ENCODE results near the gene SP6. TPM values are rescaled to one million over a fixed set of nuclear protein-coding genes. Genes with fewer than 3 reads are reported as not detected.

SP6 gene
- total and polyA plus RNA-seq, 2 of the 4 experiments (the other 2 are of a cell fraction), result under 0.01 to 0.31 TPM

DNA sequence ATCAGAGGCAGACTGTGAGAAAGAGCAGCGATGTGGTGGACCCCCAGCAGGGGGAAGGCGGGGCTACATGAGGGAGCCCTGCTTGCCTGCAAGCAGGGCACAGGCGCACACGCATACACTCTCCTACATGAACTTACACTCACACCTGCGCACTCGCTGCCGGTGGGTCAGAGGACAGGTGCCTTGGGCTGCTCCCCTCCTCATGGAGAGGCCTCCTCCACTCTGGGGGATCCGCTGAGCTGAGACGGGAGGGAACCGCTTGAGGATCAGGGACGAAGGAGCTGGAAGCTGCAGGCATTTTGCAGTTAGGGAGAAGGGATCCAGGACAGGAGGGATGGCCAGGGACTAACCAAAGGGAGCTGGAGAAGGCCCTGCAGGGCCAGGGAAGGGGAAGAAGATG is 43.5 kb downstream of the SP6 start:
- Histone ChIP-seq H4K8ac (ENCODE audit: low read depth in 2 of 2, low read length in 2 of 2) (no peak overlapping the region), H3K9me1 (ENCODE audit: insufficient read depth, low read length) (0 out of 2 replicates have a peak, but pooled peaks cover 2% of the 10 kb centered on the region), H3K27me3 (ENCODE audit: control insufficient read depth, insufficient read depth, low read length) (peaks cover 19% of the 10 kb centered on the region), H3K9ac (ENCODE audit: low read depth, low read length) (no peak overlapping the region), H4K20me1 (ENCODE audit: insufficient read depth, low read length) (peaks cover 32% of the 10 kb centered on the region), H2AK5ac (ENCODE audit: low read depth, low read length) (no peak overlapping the region), H2BK20ac (ENCODE audit: low read depth, low read length) (no peak overlapping the region), H3K9me3 (ENCODE audit: control insufficient read depth, insufficient read depth, low read length) (no peaks in the 10 kb centered on the region), H3K36me3 (ENCODE audit: control insufficient read depth, insufficient read depth, low read length) (peaks cover 30% of the 10 kb centered on the region), H3K4me1 (ENCODE audit: control insufficient read depth, insufficient read depth, low read length) (peaks cover 3% of the 10 kb centered on the region; the same call in 1 of the 2 replicates), H3K4me2 (ENCODE audit: low read depth, low read length) (no peak overlapping the region), H2AFZ (replicated peaks; ENCODE audit: low read length, poor library complexity) (no peak overlapping the region), H3K4me3 (ENCODE audit: insufficient read depth, low read depth, low read length) (no peak overlapping the region), H3K18ac (ENCODE audit: low read depth, low read length) (no peak overlapping the region), H2AK9ac (replicated peaks; ENCODE audit: low read depth, low read length, poor library complexity) (no peak overlapping the region), H2BK5ac (ENCODE audit: low read depth, low read length, poor library complexity, severe bottlenecking) (no peak overlapping the region), H2BK120ac (ENCODE audit: low read depth, low read length) (no peak overlapping the region), H3K56ac (ENCODE audit: extremely low read depth, insufficient read depth, low read length) (no peak overlapping the region), H2BK15ac (ENCODE audit: low read depth, low read length) (no peak overlapping the region), H3K79me1 (ENCODE audit: low read depth in 1 of 2, low read length in 2 of 2) (no peaks in the 10 kb centered on the region), H3K27ac (ENCODE audit: insufficient read depth, low read length) (no peak overlapping the region), H3K4ac (ENCODE audit: low read depth, low read length) (no peak overlapping the region), H4K5ac (ENCODE audit: low read depth, low read length) (no peak overlapping the region), H3K14ac (replicated peaks; ENCODE audit: low read depth, low read length) (no peak overlapping the region), H3K23ac (ENCODE audit: low read depth, low read length) (no peak overlapping the region), H4K91ac (ENCODE audit: insufficient read depth, low read depth, low read length) (no peak overlapping the region)
- intact Hi-C loops (cut with micrococcal nuclease), result no loop called here
- no TSS peak for BruUV-seq (replicated peaks)
- in situ Hi-C loops (cut with MboI; ENCODE audit: low sequenced_read_pairs), result no loop called here
- ChIA-PET CTCF (no interaction called here), POLR2A (ENCODE audit: unreplicated experiment) (no interaction called here)
- dilution Hi-C loops (cut with HindIII; ENCODE audit: low sequenced_read_pairs, unreplicated experiment), result no loop called here
- no peak for TF ChIP-seq FOS (IDR thresholded peaks at IDR 0.05; ENCODE audit: low read depth, low read length)
- TF ChIP-seq NFE2L2 (IDR thresholded peaks at IDR 0.05; ENCODE audit: low read depth, low read length), result no peak
- TF ChIP-seq, protein P1, sequence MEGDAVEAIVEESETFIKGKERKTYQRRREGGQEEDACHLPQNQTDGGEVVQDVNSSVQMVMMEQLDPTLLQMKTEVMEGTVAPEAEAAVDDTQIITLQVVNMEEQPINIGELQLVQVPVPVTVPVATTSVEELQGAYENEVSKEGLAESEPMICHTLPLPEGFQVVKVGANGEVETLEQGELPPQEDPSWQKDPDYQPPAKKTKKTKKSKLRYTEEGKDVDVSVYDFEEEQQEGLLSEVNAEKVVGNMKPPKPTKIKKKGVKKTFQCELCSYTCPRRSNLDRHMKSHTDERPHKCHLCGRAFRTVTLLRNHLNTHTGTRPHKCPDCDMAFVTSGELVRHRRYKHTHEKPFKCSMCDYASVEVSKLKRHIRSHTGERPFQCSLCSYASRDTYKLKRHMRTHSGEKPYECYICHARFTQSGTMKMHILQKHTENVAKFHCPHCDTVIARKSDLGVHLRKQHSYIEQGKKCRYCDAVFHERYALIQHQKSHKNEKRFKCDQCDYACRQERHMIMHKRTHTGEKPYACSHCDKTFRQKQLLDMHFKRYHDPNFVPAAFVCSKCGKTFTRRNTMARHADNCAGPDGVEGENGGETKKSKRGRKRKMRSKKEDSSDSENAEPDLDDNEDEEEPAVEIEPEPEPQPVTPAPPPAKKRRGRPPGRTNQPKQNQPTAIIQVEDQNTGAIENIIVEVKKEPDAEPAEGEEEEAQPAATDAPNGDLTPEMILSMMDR (conservative IDR thresholded peaks at IDR 0.05; ENCODE audit: low read depth, low read length), result no peak
- no peak for TF ChIP-seq MAFK (IDR thresholded peaks at IDR 0.05; ENCODE audit: low read depth, low read length)
- DNase-seq (no peak), ATAC-seq (ENCODE audit: low read depth) (no peak)
- WGBS, 2 experiments (ENCODE audit: extremely low coverage in 2 of 2, insufficient read length in 1 of 2), result 89% methylated on average over 7 of the region's 11 CpGs; no CpG with 5 or more reads in 1 of the 2 experiments
